ENCODE measurements around the gene CFAP100.

Gene CFAP100

DNA sequence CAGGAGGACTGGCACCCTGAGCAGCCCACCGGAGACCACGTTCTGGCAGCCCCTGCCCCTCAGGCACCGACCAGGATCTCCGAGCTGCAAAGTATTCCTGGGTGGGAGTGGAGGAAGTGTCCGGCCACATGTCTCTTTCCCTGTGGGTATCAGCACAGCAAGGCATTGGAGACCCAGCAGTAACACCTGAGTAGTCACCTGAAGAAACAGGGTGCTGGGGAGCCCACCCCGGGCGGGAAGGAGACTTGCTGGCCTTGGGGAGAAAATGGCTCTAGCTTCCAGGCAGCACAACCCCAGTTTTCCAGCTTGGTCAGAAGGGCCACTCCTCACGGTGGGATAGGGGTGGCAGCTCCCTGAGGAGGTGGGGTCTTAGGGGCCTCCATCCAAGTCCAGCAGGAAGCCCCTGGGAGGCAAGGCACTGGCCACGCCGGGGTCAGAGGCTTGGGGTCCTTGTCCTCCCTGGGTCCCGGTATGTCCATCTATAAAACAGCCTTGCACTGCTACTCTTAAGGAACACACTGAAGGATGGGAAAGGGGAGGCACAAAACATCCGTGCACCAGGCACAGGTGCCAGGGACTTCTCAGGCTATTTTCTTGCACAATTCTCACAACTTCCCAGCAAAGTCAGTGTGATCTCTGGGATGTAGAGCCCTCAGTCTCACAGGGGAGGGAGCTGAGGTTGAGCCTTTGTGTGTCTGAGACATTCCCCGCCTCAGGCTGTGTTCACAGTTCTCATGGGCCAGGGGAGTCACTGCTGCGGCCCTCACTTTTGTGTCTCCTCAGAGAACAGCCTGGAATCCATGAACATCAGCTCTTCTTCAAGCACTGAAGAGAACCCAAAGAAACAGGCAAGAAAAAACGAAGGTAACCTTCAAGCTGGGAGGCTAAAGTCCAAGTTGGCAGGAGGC is 11.9 kb downstream of the CFAP100 start:
- no peak for DNase-seq

DNA sequence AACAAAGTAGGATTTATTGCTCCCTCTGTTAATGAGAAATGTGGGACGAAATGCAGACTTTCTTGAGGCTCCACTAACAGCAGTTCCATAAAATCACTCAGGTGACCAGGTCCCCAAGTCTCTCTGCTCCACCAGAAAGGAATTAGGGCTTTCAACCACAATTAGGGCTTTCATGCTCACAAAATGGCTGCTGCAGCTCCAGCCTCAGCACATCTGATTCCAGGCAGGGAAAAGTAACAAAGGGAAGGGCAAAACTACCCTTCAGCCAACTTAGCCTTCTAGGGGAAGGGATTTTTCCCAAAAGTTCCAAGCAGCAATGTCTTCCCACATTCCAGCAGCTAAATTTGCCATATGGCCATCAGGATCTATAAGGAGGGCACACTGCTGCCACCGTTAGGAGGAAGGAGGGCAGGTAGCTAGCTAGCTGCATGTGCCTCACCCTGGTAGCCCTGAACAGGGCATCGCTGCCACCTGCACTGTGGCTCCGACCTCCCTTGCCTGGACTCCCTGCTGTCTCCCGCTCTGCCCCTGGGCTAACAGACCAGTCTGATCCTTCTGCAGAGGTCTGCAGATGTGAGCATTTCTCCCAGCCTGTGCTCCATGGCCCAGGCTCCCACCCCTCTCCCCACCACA is 12.8 kb downstream of the CFAP100 start:
- DNase-seq, result no peak

DNA sequence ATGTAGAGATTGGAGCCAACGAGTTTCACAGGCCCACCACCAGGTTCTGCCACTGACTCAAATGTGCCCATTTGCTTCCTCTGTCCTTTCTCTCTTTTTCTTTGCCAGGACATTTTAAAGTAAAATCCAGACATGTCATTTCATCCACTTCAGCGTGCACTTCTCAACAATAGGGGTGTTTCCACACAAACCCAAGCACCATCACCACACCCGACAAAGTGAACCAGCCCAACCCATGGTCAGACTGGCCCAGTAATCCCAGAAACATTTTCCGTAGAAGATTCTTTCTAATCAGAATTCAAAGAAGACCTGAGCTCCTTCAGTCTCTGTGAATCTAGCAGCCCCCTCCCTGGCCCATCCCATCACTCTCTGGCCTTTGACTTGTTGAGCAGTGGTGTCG is 13.4 kb downstream of the CFAP100 start:
- no peak for DNase-seq

DNA sequence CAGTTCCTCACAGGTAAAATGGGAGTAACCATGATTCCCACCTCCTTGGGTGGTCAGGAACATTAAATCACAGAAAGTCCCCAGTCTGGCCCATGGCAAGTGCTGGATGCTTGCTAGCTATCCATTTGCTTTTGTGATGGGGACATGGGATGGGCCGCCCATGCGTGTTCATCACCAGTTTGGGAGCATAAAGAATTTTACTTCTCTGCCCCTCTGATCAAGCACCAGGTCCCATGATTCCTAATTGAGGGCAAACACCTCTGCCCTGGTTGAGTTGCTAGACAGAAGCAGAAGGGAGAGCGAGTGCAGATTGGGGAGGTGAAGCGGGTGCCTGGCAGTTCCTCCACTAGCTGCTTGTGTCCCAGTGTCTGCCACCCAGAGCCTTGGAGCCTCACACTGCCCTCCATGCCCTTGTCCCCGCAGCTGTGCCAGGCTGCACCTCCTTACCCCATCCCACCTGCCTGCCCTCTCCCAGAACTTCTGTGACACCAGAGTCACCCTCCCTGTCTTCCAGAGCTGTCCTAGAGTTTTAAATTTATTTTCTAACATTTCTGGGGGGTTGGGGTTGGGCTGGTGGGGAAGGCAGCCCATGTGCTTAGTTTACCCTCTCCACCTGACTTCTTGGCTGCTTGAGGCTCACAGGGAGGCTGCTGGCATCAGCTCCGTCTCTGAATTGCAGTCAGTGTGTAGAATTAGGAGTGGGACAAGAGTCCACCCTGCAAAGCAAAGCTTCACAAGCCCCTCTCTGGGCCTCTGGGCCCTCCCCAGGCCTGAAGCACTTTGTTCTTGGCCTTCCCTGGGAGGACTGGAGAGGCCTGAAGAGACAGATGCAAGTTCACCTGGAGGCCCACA is 18.4 kb downstream of the CFAP100 start:
- DNase-seq, result no peak

DNA sequence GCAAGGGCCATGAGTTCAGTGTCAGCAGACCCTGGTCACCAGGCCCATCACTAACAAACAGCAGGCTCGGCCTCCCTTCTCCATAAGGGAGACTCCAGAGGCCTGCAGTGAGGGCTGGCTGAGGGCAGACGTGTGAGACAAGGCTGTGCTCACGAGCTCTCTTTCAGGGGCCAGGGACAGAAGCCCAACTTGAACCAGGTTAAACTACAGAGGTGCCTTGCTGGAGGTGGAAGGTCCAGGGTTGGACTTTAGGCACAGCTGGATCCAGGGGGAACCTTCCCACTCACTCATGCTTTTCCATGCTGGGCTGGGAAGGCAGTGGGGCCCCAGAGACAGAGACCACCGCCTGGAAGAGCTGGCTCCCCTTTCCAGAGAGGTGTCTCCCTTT is 19.0 kb downstream of the CFAP100 start:
- no peak for DNase-seq

DNA sequence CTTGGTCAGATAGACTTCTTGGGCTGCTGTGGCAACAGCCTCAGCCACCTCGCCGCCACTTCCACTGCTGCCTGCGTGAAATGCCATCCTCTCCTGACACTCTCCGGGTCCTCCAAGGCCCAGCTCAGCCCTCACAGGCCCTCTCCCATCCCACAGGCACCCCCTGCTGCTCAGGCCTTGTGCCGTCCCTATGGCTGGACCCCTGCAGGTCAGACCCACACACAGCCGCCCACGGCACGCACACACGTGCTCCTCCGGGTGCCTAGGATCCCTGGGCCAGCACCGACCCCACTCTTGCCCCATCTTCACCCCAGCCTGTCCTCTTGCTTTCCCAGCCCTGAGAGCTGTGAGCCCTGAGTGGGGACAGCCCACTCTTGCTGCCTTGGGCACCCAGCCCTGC is 19.7 kb downstream of the CFAP100 start:
- no peak for DNase-seq

DNA sequence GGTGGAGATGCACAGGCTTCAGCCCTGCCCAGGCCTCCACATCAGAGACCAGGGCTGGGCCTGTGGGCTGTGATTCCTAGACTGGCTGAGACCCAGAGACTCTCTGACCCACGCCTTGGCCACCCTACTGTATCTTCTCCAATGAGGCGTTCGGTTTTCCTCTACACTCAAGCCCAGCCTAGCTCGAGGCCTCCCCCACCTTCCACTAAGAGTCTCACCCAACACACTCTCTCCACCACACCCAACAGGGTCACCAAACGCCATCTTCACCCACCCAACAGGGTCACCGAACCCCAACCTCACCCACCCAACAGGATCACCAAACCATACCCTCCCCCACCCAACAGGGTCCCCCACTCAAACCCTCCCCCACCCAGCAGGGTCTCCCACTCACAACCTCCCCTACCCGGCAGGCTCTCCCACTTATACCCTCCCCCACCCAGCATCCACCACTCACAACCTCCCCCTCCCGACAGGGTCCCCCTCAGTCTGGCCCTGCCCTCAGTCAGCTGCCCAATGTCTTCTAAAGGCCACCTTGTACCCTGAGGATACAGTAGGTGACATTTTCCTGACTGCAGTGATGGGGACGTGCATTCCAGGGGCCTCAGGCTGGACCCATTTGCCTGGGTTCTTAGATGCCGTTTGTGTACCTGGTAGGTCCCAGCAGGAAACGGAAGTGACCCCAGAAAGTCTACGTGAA is 20.4 kb downstream of the CFAP100 start:
- no peak for DNase-seq

DNA sequence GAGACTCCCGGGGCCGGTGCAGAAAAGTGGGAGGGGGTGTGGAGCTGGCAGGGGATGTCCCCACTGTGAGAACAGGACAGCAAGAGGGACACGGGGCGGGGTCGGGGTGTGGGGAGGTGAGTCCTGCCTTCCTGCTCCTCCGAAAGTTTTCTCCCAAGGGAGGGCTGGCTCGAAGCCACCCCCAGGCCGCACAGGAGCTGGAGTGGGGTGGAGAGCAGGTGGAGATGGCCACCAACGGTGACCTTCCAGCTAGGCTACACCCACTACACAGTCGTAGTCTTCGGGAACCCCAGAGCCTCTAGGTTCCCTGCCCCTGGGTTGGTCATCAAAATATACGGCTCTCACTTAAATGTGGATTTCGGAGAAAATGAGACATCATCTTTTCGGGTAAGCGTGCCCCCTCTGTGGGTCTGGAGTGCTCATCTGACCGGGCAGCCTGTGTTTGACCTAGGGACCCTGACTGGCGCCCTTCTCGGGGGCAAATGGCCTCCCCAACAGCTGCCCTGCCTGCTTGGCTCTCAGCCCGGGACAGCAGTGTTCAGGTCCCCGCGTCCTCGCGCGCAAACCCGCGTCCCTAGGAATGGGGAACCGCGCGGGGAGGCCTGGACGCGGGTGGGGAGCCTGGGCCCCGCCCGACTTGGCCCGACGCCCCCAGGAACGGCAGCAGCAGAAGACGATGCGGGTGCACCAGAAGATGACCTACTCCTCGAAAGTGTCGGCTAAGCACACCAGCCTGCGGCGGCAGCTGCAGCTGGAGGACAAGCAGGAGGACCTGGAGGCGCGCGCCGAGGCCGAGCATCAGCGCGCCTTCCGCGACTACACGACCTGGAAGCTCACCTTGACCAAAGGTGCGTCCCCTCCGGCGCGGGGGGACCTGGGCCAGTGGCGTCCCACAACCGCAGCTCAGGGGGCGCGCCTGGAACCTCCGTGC is 21.2 kb downstream of the CFAP100 start:
- no peak for DNase-seq

DNA sequence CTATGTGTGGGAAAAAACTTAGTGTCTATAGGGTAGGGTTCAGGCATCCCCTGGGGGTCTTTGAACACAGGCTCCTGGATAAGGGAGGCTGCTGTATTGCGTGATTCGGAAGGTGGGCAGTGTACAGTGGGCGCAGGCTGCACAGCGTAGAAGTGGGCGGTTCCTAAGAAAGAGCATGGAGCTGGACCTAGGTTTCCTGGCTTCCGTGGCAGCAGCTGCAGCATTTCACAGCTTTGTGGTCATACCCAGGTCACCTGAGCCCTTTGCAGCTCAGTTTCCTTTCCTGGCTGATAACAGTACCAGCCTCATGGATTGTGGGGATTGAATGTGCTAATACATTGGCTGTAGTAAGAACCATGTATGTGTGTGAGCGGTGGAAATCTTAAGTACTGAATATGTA is 22.2 kb downstream of the CFAP100 start:
- no peak for DNase-seq

DNA sequence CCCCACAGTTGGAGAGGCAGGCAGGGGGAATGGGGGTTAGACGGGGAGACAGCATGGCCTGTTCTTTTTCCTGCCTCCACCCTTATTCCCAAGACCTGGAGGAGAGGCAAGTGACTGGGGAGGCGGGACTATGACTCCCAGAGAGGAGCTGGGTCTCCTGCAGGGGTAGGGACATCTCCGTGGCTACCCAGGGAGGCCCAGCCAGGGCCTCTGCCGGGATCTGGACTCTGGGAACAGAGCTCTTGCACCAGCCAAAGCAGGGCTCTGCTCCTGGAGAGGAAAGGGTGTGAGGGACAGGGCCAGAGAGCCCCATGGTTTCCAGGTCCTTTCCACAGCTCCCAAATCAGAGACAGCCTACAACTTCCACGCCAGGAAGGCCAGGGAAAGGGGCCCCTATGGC is 22.8 kb downstream of the CFAP100 start:
- no peak for DNase-seq

DNA sequence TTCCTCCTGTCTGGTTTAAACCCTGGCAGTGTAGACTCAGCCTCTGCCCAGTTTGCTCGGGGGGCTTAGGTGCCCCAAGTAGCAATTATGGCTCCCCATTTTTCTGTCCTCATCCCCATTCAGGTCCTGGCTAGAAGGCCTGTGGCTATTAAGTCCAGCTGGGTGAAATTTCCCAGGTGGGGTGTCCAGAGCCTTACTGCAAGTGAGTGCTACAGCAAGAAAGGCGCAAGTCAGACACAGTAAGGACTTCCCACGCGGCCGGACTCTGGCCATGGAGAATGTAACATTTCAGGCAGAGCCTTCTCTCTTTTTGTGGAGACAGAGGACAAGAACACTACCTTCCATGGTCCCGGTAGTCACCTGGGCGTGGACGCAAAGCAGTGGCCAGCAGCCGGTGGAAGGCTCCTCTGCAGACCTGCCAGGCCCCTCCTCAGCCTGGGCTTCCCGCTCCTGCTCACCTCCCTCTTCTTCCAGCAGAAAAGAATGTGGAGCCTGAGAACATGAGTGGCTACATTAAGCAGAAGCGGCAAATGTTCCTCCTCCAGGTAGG is 23.3 kb downstream of the CFAP100 start:
- no peak for DNase-seq

DNA sequence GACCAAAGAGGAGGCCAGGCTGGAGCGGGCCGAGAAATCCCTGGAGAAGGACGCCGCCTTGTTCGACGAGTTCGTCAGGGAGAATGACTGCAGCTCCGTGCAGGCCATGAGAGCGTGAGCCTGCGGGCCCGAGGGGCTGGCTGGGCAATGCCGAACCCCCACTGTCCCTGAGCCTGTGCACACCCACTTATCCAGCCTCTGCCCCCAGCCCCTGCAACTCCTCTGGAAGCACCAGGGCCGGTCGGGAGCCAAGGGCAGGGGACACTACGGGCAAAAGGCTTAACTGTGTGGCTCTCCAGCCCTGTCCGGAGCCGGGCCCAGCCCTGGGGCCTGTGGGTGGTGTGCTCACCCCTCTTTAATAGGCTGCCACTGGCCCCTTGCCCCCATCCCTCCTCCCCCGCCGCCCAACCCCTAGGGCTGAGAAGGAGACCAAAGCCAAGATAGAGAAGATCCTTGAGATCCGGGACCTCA is 24.0 kb downstream of the CFAP100 start:
- DNase-seq, result no peak

DNA sequence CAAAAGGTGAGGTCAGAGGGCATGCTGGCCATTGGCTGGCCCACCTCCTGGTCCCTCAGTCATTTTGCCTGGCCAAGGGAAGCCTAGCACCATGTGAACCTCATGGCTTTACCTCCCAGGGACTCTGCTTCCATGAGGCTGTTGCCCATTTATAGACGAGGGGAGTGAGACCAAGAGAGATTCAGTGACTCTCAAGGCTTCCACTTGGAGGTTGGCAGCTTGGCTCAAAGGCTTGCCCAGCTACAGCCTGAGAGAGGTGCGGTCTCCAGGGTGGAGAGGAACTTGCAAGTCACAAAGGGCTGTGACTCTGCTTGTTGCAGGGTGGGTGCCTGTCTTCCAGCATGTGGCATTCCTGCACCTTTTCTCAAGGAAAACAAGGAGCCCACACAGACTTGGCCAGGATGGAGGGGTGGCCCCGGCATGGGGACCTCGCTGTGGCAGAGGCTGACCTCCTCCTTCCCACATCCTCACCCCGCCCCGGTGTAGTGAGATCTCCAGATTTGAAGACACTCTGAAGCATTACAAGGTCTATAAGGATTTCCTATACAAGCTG is 24.5 kb downstream of the CFAP100 start:
- no peak for DNase-seq

DNA sequence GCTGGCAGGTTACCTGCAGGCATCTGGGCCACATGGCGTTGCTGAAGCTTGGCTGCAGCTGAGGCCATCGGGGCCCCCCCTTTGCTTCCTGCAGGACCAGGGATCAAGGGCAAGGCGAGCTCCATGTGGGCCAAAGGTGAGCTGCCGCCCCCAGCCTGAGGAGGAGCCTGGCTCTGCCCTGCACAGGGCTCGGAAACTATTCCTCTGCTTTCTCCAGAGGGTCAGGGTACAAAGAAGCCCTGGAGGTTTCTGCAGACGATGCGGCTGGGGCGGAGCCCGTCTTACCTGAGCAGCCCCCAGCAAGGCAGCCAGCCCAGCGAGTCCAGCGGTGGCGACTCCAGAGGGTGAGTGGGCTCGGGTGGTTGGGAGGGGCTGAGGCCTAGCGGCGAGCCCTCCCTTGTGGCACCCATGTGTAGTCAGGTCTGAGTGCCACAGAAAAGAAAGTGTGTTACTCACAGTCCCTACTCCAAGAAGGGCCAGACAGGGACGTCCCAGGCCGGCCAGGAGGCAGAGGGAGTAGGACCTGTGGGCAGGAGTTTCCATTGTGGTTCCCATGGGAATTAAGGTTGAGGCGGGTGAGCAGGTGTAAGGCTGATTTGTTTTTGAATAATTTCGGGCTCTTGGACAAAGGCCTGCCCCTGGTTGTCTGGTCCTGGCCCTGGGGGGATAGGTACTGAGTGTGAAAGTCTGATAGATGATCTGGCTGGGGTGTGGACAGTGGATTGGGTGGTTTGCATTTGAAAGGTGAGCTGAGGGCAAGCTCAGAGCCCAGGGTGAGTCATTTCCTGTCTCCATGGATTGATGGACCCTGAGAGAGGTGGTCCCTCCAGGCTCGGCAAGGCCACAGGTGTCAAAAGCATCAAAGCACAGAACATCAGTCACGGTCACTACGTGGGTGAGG is 25.4 kb downstream of the CFAP100 start:
- no peak for DNase-seq

DNA sequence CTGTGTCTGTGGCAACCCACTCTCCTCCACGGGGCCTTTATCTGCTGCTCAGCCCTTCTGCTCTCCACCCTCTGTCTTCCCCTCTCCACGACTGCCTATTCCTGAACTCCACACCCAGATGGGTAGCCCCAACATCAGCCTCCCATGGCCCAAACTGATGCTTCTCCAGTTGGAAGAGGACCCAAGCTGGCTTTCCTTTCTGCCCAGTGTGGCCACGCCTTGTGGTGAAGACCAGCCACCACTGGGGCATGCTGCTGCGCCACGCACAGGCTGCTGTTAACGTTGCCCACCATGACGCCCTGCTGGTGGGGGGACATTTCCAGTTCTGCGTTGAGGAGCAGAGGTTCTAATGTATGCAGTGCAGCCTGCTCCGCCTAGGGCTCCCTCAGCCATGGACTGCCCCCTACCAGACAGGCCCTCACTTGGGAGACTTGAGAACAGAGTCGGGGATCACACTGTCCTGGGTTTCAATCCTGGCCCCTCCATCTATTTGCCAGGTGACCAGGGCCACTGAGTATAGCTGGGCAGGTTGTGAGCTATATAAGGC is 26.9 kb downstream of the CFAP100 start:
- no peak for DNase-seq

DNA sequence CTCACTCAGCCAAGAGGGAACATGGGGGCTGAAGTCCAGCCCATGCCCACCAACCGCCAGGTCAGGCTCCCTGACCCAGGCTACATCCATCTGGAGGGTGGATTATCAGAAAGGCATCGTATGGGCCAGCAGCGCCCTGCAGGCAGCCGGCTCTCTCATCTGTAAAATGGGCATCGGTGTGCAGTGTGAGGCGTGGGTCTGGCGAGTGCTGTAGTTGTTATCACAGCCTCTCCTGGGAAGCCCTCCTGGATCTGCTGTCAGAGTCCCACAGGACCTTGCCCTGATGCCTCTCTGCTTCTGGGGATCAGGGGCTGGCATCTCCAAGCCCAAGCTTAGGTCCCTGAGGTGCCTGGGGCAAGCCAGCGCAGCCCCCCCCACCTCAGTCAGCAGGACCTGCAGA is 27.4 kb downstream of the CFAP100 start:
- no peak for DNase-seq

DNA sequence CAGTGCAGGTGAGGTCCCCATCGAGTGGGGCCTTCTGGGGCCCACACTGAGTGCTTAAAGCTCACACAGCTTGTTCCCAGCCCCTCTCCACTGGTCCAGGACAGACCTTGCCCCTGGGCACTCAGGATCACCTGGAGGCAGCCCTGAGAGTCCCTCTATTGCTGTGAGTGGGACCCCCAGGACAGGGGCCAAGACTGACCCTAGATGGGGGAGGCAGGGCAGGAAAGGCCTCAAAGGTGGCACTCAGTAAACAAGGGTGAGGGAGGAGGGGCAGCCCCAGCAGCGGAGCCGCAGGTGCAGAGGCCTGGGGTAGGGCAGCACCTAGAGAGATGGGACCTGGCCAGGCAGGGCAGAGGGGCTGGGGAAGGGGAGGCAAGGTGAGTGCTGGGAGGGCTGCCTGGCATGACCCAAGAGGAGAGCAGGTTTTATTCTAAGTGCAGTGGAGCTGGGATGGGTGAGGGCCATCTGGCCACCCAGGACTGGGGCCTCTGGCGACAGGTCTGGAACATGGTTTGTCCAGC is 27.9 kb downstream of the CFAP100 start:
- no peak for DNase-seq

DNA sequence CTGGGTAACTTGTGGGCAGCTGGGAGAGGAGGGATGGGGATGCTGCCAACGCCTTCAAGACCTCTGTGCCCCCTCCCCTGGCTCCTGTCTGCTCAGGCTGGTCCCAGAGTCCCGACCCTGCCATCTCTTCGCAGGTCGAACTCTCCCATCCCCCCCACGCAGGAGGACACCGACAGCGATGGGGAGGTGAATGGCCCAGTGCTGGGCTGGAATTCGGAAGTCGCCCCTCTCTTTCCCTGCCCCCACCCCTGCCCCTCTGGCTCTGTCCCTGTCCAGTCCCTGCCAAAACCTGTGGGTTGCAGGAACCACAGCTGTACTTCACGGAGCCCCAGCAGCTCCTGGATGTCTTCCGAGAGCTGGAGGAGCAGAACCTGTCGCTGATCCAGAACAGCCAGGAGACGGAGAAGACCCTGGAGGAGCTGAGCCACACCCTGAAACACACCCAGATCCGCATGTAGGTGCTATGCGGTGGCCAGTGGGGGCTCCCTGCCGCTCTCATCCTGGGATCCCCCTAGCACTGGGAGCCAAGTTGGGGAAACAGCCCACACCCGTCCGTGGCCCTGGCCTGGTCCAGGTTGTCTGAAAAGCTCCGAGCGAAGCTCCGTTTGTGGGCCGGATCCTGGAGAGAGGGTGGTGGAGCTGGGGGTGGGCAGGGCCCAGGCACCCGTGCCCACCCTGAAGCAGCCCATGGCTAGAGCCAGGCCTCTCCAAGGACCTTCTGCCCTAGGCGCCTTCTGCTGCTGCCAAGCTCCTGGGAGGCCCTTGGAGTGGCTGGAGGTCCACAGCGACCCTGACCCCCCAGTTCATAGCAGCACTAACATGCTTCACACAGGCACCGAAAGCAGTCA is 28.7 kb downstream of the CFAP100 start:
- DNase-seq, result no peak
